GM12878 (cell line): Measurements from ENCODE around the gene IGF2R.

Source experiments
- CTCF ChIP-seq, 3 experiments: IDR thresholded peaks in 2 of 3; conservative IDR thresholded peaks in 1 of 3; 2 replicates each; pipeline ENCODE4 v1.5.1; 2011; ENCODE audit warnings: low read depth in 3 of 3, low read length in 3 of 3, mild to moderate bottlenecking in 3 of 3, control low read depth in 2 of 3, moderate library complexity in 2 of 3, inconsistent platforms in 1 of 3, mixed read lengths in 1 of 3; ENCODE audit not compliant: control insufficient read depth in 2 of 3, insufficient read depth in 1 of 3; ENCODE audit errors: extremely low read depth in 1 of 3
- EGR1 ChIP-seq, 2 experiments: IDR thresholded peaks; 1 replicate in 1 of 2; 2 replicates in 1 of 2; pipeline ENCODE4 v1.6.1; 2011 to 2012; ENCODE audit warnings: low read depth in 2 of 2, low read length in 2 of 2, borderline replicate concordance in 1 of 2, mild to moderate bottlenecking in 1 of 2, moderate library complexity in 1 of 2
- RAD21 ChIP-seq: IDR thresholded peaks from 2 replicates; pipeline ENCODE4 v1.6.1; 2011; ENCODE audit warnings: mild to moderate bottlenecking, low read depth, low read length, moderate library complexity; ENCODE audit not compliant: insufficient read depth
- SP1 ChIP-seq: IDR thresholded peaks from one replicate; pipeline ENCODE4 v1.6.1; 2011; ENCODE audit warnings: low read depth, low read length
- TF ChIP-seq, protein P1 (sequence below): IDR thresholded peaks from 2 replicates; pipeline ENCODE4 v1.6.1; 2012; ENCODE audit warnings: low read depth, low read length, improper control_type of control experiment

DNA sequence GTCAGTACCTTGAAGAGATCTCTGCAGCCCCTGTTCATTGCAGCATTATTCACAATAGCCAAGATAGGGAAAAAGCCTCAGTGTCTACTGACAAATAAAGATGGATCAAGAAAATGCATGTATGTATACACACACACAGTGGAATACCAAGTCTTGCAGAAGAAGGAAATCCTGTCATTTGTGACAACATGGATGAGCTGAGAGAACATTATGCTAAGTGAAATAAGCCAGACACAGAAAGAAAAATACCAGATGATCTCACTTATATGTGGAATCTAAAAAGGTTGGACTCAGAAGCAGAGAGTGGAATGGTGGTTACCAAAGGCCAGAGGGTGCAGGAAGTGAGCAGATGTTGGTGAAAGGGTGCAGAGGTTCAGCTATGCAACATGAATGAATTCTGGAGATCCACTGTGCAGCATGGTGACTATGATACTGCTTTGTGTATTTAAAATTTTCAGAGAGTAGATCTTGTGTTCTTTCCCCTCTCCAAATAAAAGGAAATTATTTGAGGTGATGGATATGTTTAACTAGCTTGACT lies 141.8 kb downstream of the IGF2R start:
- TF ChIP-seq CTCF (IDR thresholded peaks at IDR 0.05 in 2 of 3, conservative IDR thresholded peaks at IDR 0.05 in 1 of 3; ENCODE audit: control insufficient read depth in 2 of 3, extremely low read depth in 1 of 3, insufficient read depth in 1 of 3, low read depth in 3 of 3, low read length in 3 of 3) (no peak), RAD21 (no peak), EGR1 (IDR thresholded peaks at IDR 0.05; ENCODE audit: borderline replicate concordance in 1 of 2, low read depth in 2 of 2, low read length in 2 of 2) (no peak), SP1 (no peak)
- TF ChIP-seq, protein P1, sequence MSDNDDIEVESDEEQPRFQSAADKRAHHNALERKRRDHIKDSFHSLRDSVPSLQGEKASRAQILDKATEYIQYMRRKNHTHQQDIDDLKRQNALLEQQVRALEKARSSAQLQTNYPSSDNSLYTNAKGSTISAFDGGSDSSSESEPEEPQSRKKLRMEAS, result no peak
